GM21515 (cell line): ENCODE data around the gene VEZF1.
A peak's percentile ranks its signal among the peaks of the same experiment; 100 is the strongest.

Source experiments
- ATAC-seq: cut with Tn5 transposase; IDR thresholded peaks from one replicate; pipeline ENCODE4 v1.9.1; 2021; ENCODE audit not compliant: unreplicated experiment

The VEZF1 gene

DNA sequence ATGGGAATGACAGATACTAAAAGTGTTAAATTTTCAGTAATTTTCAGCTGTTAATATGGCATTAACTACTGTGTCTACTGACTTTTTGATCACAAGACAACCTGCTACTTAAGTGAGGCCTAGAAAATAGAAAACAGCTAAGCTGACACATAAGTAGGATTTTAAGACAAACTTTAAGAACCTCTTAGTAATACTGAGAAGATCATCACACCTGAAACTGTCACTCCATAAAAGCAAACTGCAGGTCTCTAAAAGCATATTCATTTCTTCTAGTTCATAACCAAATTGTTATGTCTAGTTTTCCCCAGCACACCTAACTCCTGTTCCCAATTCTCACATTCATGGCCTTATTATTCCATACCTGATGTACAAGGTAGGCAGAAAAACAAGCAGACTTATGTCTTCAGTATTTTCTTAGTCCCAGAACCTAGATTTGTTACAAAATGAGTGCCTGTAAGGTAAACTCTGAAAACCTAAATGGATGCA lies 11.0 kb upstream of the VEZF1 start:
- no peak for ATAC-seq

DNA sequence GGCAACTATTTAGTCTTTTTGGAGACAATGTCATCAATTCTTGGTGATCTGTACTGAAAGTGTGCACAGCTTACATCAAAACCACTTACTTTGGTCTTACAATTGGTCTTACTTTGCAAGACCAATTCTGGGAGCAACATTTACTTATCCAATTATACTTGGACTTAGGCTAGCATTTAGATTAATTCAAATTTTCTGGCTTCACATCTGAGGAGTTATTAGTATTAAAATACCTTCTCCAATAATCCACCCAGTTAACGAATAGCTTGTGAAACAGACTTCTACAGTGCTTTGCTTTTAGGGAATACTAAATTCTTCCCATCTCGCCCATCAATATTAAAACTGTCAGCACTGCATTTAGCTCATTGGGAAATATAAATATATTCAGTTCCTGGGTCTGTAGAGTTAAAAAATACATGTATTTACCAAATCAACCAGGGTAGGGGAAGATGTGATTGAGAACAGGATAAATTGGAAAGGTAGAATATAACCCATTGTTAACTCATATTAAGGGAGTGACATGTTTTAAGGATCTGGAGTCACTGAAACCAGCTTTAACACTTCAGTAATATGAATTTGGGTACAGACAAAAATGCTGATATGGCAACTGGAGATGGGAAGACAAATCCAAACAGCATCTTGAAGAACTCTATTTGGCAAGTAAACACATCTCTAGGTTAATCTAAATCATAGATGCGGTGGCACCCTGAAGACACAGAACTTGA lies 9.2 kb upstream of the VEZF1 start:
- ATAC-seq = no peak

DNA sequence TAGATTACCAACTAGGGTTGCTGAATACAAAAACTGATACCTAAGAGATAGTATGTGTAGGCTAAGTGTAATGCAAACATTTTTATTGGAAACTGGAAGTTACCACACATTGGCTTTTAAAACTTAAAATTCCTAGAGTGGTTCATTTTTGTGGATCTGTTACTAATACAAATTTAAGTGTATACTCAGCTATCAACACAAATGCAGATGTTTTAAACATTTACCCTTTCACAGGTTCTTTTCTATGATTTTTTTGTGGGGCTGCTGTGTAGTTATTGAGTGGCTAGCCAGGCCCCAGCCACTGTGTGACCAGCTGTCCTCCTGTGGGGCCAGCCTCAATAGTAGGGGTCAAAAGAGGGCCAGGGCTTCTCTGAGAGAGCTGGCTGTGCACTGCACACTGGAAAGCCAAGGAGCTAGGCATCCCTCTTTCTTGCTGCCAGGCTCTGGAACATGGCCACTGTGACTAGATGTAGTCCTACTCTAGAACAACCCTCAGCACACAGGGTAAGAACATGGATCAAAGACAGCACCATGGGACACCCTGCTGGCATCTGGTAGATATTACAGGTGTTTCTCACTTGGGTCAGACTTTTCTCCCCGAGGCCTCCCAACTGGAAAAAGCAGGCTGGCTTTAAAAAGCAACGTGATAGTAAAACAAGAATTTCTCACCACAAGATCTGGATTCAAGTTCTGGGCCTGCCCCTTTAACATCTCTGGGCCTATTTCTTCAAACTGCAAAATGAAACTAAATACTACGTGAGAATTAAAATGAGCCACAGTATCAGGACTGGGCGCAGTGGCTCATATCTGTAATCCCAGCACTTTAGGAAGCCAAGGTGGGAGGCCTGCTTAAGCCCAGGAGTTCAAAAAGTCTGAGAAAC lies 7.3 kb upstream of the VEZF1 start:
- no peak for ATAC-seq

DNA sequence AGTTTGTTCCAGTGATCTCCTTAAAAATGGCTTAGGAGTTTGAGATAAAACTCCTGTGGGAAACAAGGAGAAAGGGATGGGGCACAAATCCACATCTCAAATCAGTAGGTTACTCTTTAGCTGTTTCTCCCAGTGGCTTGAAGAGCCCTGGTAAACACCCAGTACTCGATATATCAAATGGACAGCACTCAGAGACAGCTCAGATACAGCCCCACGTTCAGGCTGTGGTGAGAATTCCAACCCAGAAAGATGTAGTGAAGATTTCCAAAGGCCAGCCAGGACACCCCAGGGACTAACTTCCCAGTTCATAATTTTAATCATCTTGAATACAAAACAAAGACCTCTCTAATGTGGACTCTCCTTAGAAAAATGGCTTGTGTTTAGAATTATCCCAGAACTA lies 6.4 kb upstream of the VEZF1 start:
- ATAC-seq = no peak

DNA sequence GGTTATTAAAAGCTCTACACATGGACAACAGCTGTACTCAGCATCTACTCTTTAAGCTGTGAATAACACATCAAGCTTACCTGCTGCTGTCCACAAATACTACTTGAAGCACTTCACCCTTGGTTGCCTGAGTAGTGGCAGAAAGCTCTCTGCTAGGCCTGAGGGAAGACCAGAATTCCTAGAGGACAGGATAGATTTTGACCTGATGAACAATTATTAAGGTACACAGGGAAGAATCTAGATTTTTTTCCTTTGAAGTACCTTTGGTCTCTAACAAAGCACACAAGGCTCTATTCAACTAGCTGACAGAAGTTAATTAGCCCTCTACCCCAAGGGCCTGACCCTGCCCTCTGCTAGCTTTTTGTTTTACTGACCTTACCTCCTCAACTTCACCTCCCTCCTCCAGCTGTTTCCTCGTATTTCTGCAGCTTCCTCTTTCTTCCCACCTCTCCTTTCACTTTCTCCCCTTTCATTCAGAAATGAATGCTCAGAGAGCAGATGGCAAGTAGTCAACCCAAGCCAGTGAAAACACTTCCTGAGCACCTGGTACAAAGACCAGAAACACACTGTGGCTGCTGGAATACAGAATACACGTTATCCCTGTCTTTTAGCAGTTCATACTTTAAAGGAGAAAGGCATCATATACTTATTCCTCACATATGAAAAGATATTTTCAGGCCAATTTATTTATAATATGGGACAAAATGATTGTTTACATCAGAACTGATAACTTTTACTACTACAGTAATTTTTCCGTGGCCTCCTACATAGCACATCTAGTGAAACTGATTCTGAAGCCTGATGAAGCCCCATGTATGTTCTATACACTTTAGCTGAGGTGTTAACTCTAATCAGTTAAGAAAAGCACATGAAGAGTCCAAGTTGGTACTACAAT lies 5.7 kb upstream of the VEZF1 start:
- no peak for ATAC-seq

DNA sequence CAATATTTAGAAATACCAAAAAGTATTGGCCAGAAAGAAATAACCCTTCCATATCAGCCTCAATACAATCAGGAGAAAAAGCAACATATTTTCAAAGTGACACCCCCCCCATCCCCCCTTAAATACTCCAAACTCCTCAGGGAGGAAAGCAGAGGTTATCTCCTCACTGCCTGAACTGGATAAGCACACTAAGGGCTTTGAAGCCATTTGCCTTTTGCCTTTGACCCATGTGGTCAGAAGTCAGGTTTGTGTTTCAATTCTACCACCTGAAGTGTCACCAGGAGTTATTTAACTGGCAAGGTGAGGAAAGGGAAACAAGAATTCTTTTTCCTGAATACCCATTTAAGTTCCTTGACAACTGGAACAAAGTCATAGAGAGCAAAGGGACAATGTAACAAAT lies 3.5 kb upstream of the VEZF1 start:
- ATAC-seq = no peak

DNA sequence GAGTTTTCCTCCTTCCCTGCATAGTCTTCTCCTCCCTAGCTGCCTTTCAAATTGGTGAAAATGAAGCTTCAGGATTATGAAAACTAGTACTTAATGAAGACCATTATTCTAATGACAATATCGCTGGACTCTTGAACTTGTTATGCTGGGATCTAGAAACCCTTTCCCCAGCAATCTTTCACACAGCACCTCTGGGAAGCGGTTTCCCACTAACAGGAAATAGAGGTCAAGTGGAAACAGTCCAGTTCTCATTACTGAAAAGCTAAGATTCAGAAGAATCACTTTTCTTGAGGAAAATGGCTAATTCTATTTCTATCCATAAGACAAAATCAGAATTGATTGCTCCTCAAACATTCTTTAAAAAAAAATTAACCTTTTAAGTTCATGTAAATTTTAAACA lies 2.0 kb upstream of the VEZF1 start:
- ATAC-seq = no peak

DNA sequence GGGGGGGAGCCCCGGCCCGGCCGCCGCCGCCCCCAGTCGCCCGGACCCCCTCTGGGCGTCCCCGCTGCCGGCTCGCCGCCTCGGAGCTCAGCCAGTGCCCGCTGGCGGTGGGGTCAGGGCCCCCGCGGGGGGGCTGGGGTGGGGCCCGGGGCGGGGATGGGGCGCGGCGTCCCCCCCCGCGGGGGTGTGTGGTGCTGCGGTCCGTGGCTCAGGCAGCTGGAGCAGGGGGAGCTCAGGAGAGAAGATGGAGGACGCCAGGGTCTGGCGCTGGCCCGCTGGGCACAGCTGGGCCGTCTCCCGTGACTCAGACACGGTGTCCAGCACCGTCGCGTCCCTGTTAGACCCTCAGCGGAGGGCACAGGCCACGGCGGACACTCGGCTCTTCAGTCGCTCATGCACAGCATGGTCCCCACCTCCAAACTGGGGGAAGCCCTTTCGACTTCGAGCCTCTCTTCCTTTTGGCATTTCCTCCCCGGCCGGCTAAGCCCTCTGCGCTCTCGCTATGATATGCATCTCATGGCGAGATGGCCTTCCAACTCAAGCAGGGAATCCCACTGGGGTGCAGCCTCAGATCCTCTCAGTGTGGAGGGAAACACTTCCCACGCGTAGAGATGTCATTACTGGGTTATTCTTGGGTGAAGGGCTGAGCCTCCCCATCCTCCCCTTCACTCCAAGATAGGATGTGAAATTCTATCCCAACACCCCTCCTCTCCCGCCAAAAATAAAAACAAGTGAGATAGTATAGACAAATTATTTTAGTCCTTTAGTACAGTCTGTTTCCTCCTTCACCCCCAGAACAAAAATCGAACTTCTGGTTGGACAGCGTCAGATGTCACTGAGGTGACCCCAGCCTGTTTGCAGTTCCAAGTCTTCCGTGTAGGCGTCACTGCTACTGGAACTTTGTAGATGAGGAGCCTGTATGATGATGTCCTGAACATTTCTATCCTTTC lies 522 bp upstream of the VEZF1 start:
- peak; percentile 57 for ATAC-seq

DNA sequence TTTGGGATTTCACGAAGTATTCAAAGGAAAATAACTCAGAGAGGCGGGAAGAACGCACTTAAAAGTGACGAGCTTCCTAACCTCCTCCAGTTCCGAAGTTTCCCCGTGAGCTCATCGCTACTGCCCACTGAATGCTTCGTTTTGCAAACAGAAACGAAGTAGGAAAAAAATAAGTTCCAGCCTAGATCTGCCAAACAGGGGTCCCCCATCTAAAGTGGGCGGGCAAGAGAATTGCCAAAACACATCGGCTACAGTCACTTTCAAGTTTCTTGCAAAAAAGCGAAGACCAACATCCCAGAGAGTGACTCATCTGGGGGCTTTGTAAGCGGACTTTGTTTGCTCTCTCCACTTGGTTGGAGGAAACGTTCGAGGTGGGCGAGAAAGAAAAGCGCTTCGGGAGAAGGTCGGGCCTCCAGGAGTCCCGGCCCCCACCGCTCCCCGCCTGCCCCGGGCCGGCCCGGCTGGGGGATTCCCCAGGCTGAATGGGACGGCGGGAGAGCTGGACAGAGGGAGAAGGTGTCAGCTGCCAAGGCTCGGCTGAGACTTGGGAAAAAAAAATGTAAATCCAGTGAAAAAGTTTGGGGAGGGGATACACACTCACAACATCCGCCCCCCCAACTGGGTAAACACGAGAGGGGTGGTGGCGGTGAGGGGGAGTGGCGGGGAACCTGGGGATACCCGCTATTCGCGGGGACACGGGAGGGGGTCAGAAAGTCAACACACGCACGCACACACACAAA lies 1.0 kb downstream of the VEZF1 start:
- no peak for ATAC-seq

DNA sequence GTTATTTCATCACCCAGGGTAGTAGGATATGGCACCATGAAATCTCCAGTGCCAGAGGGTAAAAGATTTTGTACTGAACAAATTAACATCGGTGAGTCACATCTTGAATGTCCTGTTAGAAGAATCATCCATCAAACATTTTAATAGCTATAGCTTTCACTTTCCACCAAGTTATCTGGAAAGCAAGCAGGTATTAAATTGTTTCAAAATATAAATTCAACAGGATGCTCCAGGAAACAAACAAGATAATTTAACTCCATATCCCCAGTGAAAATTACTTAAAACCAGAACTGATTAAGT lies 2.4 kb downstream of the VEZF1 start:
- ATAC-seq = no peak

DNA sequence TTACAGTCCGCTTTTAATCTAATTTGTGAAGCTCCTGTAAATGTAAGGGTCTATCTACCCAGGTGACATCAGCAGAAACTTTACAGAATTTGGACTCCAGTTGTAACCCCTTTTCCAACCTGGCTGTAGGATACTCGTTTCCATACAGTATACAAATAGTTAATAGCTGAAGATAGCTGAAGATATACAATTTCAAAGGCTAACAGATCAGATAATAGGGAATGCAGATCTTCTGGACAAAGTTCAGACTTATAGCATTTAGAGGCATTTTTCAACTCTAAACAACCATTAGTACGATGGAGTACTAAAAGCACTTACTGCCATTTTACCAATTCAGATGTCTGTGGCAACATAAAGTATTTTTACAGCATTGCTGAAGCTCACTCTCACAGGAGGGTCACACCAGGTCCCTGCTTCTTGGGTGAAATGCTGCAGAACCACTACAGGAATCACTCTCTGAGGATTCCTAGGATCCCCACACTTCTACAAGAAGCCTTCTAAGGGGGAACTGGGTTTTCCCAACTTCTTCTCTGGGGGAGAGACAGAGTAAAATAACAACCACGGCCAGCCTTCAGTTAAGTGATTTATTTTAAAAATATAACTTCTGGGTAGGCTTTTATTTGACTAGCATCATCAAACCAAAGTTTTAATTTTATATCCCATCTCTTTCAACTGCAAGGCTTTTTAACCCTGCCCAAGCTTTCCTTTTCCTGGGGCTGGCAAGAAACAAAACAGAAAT lies 2.9 kb downstream of the VEZF1 start:
- no peak for ATAC-seq

DNA sequence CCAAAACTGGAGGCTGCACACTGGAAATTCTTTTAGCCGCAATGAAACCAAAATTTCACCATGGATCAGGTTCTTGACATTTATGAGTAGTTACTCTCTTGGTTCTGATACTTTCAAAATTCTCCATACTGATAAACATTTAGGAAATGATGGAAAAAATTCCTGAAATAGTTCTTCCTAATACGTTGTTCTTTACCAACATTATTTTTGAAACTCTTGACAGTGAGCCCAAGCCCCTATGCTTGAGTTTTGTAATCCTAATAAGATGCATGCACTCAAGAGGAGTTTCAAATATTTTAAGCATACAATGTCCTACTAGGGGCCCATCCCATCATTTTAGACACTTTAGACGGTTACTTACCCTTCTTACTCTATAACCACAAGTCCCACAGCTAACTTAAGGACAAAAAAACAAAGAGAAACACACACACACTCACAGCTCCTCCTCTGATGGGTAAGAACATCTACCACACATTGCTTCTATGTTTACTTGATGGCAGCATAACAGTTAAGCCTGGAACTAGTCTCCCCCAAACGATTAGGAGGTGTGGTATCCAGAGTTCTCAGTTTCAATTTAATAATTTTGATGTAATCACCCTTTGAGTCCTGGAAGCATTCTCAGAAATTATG lies 3.7 kb downstream of the VEZF1 start:
- no peak for ATAC-seq

DNA sequence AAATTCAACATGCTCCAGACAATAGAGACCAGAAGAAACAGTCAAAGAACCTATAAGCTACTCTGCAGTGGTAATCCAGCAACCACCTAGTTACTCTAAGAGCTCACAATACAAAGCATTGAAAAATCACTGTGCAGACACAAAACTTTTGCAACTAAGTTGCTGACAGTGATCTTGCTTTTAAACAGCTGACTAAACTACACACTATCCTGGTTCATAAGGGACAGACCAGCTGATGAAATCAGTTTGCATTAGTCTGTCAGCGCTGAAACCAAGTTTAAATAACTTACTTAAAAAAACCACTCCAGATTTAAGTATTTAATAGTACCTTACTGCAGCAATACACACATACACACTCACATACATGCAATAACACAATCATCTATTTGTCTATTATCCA lies 4.6 kb downstream of the VEZF1 start:
- no peak for ATAC-seq

DNA sequence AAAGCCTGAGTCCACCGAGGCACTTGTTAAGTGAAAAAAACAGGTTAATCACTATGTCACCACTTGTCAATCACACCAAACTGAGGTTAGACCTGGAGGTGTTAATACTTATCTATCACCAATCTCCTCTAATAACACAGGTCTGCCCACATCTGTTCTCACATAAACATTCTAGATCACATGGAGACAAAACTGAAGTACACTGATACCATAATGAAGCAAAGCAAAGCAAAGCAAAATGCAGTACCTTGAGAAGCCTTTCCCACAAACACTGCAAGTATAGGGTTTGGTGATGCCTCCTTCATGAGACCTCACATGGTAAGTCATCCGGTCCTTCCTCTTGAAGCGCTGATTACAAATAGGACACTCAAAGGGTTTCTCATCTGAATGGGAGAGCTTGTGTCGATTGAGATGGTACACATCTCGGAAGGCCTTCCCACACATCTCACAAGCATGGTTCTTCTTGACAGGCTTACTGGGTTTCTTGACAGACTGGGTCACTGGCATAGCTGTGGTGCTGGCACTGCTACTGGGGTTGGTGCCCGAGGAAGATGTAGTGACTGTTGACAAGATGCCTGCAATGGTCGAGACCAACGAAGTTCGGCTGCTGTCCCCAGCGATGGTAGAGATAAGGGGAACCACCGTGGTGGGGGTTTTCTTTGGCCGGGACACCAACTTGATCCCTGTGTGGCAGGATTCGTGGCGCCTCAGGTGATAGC lies 5.4 kb downstream of the VEZF1 start:
- ATAC-seq = no peak

DNA sequence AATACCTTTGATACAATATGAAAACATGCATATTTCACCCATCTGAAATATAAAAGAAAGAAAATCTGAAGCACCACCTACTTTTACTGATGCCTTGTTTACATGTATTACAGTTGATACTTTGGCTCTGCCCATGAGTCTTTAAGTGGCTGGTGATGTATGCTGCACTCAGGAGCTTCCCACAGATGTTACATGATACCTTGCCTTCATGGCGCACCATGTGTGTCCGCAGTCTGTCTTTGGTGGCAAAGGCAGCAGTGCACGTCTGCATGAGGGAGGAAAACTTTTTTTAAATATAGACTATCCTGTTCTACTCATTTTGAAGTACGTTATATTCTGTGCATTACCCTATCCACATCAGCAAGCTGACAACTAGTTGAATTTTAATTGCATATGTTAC lies 7.5 kb downstream of the VEZF1 start:
- ATAC-seq = no peak

DNA sequence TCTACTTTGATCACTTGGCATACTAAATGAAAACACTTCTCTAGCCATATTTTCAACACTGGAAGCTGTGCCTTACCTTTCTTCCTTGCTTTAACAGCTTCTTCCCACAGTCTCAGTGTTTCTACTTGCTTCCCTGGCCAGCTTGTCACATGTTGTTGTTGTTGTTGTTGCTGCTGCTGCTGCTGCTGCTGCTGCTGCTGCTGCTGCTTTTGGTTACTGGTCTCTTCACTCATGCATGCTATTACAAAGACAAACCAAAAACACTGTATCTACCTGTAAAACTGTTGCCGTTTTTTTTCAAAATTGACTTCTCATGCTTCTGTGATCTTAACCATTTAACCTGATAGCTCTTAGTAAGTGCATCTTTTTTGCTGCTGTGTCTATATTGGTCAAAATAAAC lies 9.0 kb downstream of the VEZF1 start:
- ATAC-seq = no peak

DNA sequence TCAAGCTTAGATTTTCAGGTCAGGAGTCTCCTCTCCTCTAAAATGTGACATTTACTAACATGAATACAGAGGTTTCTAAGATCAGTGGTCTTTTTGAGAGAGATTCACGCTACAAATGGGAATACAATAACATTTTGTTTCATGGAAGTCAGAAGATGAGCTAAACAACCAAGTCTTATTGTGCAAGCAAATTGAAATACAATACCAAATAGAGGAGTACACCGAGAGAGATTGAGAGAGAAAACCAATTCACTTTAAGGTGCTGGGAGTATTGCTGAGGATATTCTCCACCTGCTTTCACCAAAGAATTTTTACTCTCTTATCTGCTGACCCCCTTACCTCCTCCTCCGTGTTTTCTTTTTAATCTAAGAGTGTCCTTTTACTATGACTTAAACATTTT lies 11.5 kb downstream of the VEZF1 start:
- no peak for ATAC-seq

DNA sequence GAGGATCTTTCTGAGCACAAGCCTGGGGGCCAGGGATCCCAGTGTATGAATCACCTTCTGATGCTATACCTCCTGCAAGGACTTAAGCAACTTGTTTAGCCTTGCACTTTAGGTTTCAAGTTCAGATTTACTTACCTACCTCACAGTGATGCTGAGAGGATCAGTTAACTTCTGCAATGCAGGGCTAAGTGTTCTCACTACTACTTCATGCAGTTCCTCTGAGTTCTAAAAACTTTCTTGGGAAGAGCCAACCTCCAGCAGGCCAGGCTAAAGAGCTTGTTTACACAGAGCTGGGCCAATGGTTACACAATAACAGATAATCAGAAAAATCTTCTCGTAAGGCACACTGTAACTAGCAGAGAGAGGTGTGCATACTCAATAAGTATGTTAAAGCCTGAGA lies 13.0 kb downstream of the VEZF1 start:
- no peak for ATAC-seq
